ENCODE results near the gene HSPD1. TPM values are rescaled to one million over a fixed set of nuclear protein-coding genes. Genes with fewer than 3 reads are reported as not detected.

The HSPD1 gene
- total and polyA plus RNA-seq, 2 of the 13 experiments (the other 11 are each of a cell fraction or from before 2014, with no cell fraction given), result 685 to 2,610 TPM

DNA sequence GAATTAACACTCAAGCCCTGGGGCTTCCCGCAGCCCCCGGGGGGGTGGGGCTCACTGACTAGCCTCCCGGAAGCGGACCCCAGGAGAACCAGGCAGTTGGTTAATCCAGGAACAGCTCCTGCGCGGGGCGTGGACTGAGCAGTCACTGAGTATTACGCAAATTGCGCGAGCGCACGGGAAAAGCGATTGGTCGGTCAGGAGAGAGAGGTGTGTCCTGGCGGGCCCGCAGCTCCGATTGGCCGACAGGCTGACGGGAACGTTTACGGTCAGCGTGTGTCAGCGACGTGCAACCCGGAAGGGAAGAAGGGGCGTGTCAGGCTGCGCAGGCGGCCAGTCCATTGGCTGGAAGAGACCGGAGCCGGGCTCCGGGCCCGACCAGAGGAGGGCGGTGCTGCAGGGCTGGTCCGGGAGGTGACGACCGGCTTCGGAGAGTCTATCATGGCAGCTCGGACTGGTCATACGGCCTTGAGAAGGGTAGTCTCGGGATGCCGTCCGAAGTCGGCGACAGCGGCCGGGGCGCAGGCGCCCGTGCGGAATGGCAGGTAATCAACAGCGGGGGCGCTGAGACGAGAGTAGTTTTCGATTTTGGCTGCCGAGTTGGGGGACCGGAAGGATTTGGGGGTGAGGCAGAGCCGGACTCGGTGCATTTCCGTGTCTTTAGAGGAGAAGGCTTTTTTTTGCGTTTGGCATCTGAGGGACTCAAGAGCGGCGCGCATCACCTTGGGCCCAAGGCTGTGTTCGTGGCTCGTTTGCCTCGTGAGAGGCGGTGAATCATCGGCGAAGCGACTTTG, 46.3 kb downstream of the HSPD1 start, which contains the start of gene COQ10B (continued):
- no peak for TF ChIP-seq FUBP1 (CRISPR knock-in tag; IDR thresholded peaks at IDR 0.05; ENCODE audit: borderline replicate concordance)
- TF ChIP-seq, protein P1, sequence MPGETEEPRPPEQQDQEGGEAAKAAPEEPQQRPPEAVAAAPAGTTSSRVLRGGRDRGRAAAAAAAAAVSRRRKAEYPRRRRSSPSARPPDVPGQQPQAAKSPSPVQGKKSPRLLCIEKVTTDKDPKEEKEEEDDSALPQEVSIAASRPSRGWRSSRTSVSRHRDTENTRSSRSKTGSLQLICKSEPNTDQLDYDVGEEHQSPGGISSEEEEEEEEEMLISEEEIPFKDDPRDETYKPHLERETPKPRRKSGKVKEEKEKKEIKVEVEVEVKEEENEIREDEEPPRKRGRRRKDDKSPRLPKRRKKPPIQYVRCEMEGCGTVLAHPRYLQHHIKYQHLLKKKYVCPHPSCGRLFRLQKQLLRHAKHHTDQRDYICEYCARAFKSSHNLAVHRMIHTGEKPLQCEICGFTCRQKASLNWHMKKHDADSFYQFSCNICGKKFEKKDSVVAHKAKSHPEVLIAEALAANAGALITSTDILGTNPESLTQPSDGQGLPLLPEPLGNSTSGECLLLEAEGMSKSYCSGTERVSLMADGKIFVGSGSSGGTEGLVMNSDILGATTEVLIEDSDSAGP (CRISPR knock-in tag; IDR thresholded peaks at IDR 0.05; ENCODE audit: borderline replicate concordance), result peak; percentile 95; the same call in 1 of the 2 replicates
- TF ChIP-seq CBX5 (CRISPR knock-in tag; IDR thresholded peaks at IDR 0.05; ENCODE audit: borderline replicate concordance), result peak; percentile 71; the same call in 1 of the 2 replicates
- TF ChIP-seq, protein P2, sequence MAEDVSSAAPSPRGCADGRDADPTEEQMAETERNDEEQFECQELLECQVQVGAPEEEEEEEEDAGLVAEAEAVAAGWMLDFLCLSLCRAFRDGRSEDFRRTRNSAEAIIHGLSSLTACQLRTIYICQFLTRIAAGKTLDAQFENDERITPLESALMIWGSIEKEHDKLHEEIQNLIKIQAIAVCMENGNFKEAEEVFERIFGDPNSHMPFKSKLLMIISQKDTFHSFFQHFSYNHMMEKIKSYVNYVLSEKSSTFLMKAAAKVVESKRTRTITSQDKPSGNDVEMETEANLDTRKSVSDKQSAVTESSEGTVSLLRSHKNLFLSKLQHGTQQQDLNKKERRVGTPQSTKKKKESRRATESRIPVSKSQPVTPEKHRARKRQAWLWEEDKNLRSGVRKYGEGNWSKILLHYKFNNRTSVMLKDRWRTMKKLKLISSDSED (CRISPR knock-in tag; IDR thresholded peaks at IDR 0.05), result no peak
- TF ChIP-seq, protein P3, sequence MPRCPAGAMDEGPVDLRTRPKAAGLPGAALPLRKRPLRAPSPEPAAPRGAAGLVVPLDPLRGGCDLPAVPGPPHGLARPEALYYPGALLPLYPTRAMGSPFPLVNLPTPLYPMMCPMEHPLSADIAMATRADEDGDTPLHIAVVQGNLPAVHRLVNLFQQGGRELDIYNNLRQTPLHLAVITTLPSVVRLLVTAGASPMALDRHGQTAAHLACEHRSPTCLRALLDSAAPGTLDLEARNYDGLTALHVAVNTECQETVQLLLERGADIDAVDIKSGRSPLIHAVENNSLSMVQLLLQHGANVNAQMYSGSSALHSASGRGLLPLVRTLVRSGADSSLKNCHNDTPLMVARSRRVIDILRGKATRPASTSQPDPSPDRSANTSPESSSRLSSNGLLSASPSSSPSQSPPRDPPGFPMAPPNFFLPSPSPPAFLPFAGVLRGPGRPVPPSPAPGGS (CRISPR knock-in tag; IDR thresholded peaks at IDR 0.05), result peak; percentile 82; the same call in 1 of the 2 replicates
- TF ChIP-seq ZNF20 (CRISPR knock-in tag; IDR thresholded peaks at IDR 0.05), result peak; percentile 79; the same call in 1 of the 2 replicates
- TF ChIP-seq, protein P4, sequence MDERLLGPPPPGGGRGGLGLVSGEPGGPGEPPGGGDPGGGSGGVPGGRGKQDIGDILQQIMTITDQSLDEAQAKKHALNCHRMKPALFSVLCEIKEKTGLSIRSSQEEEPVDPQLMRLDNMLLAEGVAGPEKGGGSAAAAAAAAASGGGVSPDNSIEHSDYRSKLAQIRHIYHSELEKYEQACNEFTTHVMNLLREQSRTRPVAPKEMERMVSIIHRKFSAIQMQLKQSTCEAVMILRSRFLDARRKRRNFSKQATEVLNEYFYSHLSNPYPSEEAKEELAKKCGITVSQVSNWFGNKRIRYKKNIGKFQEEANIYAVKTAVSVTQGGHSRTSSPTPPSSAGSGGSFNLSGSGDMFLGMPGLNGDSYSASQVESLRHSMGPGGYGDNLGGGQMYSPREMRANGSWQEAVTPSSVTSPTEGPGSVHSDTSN (CRISPR knock-in tag; IDR thresholded peaks at IDR 0.05), result 0 out of 2 replicates have a peak, but pooled peaks have one; percentile 38
- TF ChIP-seq MYC (CRISPR knock-in tag; IDR thresholded peaks at IDR 0.05; ENCODE audit: borderline replicate concordance), result peak; percentile 76
- no peak for TF ChIP-seq IKZF1 (IDR thresholded peaks at IDR 0.05)
- TF ChIP-seq ZFAT (CRISPR knock-in tag; conservative IDR thresholded peaks at IDR 0.05), result no peak
- peak; percentile 99 for TF ChIP-seq ELF1 (CRISPR knock-in tag; IDR thresholded peaks at IDR 0.05)
- TF ChIP-seq AGO1 (IDR thresholded peaks at IDR 0.05; ENCODE audit: low read depth, low read length, poor library complexity, severe bottlenecking), result peak; percentile 94
- TF ChIP-seq TFE3 (CRISPR knock-in tag; IDR thresholded peaks at IDR 0.05), result peak; percentile 72
- peak; percentile 54; the same call in 1 of the 2 replicates for TF ChIP-seq FOSL1 (CRISPR knock-in tag; IDR thresholded peaks at IDR 0.05; ENCODE audit: borderline replicate concordance)
- TF ChIP-seq ZNF451 (CRISPR knock-in tag; IDR thresholded peaks at IDR 0.05), result peak; percentile 91
- TF ChIP-seq KAT7 (CRISPR knock-in tag; IDR thresholded peaks at IDR 0.05; ENCODE audit: borderline replicate concordance), result peak; percentile 78; the same call in 1 of the 2 replicates
- TF ChIP-seq CHCHD3 (CRISPR knock-in tag; IDR thresholded peaks at IDR 0.05), result 0 out of 2 replicates have a peak, but pooled peaks have one; percentile 48
- peak; percentile 94; the same call in 1 of the 2 replicates for TF ChIP-seq KDM5B (CRISPR knock-in tag; IDR thresholded peaks at IDR 0.05; ENCODE audit: borderline replicate concordance)
- TF ChIP-seq ZKSCAN8 (CRISPR knock-in tag; IDR thresholded peaks at IDR 0.05; ENCODE audit: borderline replicate concordance), result peak; percentile 57; the same call in 1 of the 2 replicates
